Adipose tissue (tissue), 3 donors: Measurements from ENCODE around the gene SREBF1. TPM values are rescaled to one million over a fixed set of nuclear protein-coding genes. Genes with fewer than 3 reads are reported as not detected.
A peak's percentile ranks its signal among the peaks of the same experiment; 100 is the strongest.

Experiments used
- H3K27ac ChIP-seq: one replicate; pipeline ENCODE4 v1.5.1; 2013; ENCODE audit warnings: low read depth, low read length
- WGBS, 3 donors: extraction: QIAGEN DNeasy Blood & Tissue Kit; methylation state at CpG; one replicate each; pipeline ENCODE4 v1.1.7; 2013; 5-methylcytosine and 5-hydroxymethylcytosine counted together
- polyA plus RNA-seq, 3 donors: library from polyadenylated mRNA; stranded (reverse); fragments of 200-250 nt; gene quantifications; one replicate each; pipeline ENCODE4 v1.2.3, GENCODE V29; 2013
- donor health status: healthy with polysubstance abuse.
- donor health status: Bipolar disorder and iron deficiency.
- donor health status: healthy.

Gene SREBF1
- polyA plus RNA-seq, 3 donors: 81.5 to 282 (median 109) TPM

GRCh38 chr17:17865035-17865434, 28.2 kb upstream of the SREBF1 start:
- no peak overlapping the region for H3K27ac ChIP-seq
- WGBS, 3 donors: 61 to 92% (median 85%) methylated on average over 1 of the region's 1 CpG

- WGBS, 3 donors: 67 to 90% (median 82%) methylated on average over 5 of the region's 5 CpGs
- H3K27ac ChIP-seq: no peak overlapping the region
Observed at GRCh38 chr17:17860766-17861107, 24.0 kb upstream of the SREBF1 start.

DNA sequence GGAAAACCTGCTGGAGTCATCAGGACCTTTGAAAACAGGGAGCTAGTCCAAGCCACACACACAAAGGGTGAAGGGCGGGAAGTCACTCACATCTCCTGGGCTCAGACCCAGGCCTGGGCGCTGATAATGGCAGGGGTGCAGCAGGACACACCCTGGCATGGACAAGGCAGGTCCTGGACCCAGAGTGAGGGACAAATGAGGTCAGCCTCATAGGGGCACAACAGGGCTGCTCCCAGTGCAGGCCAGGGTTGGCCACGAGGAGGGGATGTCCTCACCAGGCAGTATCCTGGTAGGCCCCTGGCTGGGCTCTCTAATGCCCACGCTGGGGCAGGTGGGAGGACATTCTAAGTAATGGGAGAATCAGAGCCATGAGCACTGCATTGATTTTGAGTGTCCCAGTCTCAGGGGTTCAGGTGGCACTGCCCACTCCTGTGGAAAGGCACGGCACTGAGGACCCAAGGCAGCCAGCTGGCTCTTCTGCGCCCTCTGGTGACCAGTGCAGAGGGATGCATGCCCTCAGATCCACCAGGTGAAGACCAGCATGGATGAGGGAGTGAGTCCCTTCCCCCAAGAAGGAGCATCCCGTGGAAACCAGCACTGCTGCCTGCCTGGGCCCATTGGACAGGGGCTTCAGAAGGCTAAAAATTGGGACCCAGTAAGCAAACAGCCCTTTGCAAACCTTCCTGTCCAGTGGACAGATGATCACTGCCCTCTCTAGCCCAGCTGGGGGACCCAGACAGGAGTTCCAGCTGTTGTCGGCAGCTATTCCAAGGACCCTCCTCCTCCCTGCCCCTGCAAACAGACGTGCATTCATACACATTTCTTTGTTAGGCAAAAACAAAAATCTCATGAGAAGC, 23.4 kb upstream of the SREBF1 start:
- H3K27ac ChIP-seq: no peak overlapping the region
- 40 to 42% (median 41%) methylated on average over 8 to 9 of the region's 9 CpGs for WGBS, 3 donors

- 86 to 96% (median 94%) methylated on average over 4 of the region's 4 CpGs for WGBS, 3 donors
- H3K27ac ChIP-seq: no peak overlapping the region
Observed at GRCh38 chr17:17857496-17857895, 20.7 kb upstream of the SREBF1 start.

DNA sequence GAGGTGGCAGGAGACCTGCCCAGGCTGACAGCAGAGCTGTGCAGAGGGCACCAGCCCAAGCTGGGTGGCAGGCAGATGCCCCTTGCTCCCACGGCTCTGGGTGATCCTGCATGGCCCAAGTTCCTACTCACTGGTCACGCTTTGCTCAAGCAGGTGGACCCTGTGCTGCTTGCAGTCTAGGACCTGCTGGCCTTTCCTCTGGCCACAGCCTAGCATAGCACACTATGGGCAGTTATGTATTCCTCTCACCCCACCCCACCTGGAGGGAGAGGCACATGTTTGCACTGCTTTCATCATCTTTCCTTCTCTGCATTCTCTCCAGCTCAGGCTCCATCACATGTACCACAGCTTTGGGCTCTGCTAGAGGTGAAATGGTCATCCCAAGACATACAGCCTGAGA, 19.6 kb upstream of the SREBF1 start:
- WGBS, 3 donors: 89 to 94% (median 92%) methylated on average over 2 of the region's 2 CpGs
- no peak overlapping the region for H3K27ac ChIP-seq

GRCh38 chr17:17855976-17856375, 19.2 kb upstream of the SREBF1 start:
- 26 to 66% (median 62%) methylated on average over 3 of the region's 3 CpGs for WGBS, 3 donors
- no peak overlapping the region for H3K27ac ChIP-seq

- 88 to 96% (median 92%) methylated on average over 8 of the region's 8 CpGs for WGBS, 3 donors
Observed at GRCh38 chr17:17853811-17854447, 17.1 kb upstream of the SREBF1 start.

GRCh38 chr17:17852930-17853329, 16.1 kb upstream of the SREBF1 start:
- H3K27ac ChIP-seq: no peak overlapping the region
- WGBS, 3 donors: 84 to 93% (median 89%) methylated on average over 3 of the region's 3 CpGs

More at GRCh38 chr17:17853811-17854447, 17.1 kb upstream of the SREBF1 start:
- no peak overlapping the region for H3K27ac ChIP-seq

DNA sequence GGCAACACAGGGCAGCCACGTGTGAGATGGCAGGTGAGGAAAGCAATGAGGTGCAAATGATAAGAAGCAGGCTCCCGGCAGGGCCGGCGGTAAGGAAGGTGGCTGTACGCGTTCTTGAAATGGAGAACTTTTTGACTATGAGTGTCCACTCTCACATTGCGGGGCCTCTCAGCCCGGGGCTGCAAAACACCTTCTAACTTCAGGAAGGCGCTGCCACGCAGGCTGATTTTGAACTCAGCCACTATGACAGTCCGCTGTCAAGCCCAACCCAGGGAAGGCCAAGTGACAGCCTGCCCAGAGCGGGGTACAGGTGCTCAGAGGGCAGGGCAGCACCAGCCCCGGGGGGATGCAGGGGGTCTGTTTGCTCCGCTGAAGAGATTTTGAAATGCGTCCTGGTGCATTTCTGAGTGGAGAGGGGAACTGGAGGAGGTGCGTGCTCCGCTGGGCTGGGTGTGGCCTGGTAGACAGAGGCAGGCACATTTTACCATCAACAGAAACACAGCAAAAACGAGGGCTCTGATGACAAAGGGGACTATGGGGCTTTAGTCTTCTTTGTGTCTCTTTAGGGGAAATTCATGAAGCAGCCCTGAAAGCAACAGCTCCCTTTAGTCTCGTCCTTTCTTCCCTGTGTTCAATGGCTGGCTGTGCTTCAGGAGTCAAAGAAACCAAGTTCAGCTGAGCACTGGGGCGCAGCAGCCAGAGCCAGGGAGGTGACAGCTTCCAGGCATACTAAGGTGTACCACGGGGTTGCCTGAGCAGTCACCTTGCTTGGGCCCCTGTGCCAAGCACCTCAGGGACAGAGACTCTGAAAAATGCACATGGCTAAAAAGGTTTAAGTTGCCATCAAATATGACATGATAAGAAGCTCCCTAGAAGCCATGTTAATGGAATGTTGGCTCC, 14.6 kb upstream of the SREBF1 start:
- 84 to 87% (median 85%) methylated on average over 21 of the region's 21 CpGs for WGBS, 3 donors

GRCh38 chr17:17849845-17850373, 13.1 kb upstream of the SREBF1 start:
- 38 to 78% (median 44%) methylated on average over 2 of the region's 2 CpGs for WGBS, 3 donors
- H3K27ac ChIP-seq: peak overlapping the region; percentile 9

More for the DNA sequence above, 14.6 kb upstream of the SREBF1 start:
- no peak overlapping the region for H3K27ac ChIP-seq

DNA sequence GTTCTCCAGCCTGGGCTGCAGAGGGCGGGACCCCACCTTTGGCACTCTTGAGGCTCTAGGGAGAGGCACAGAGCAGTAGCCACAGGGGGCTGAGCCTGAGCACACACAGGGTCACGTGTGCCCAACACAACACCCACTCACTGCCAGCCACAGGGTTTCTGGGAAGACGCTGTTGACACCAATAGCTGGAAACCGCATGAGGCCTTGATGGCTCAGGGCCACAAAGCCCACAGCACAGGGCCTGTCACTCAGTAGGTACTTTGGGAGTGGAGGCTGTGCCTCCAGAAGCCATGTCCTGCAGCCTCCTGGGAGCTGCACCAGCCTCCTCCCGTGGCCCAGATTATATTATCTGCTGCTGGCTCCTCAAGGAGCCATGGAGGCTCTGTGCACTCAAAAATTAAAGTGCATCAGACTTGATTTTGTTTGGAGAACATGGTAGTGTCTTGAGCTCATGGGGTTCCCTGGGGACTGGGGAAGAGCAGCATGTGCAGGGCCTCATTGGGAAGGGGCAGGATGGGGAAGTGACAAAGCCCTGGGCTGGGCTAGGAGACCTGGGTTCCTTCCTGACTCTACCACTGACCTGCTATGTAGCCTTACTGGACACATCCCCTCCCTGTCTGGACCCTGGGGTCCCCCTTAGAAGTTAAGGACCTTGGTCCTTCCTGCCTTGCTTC, 12.5 kb upstream of the SREBF1 start:
- WGBS, 3 donors: 25 to 63% (median 51%) methylated on average over 5 of the region's 5 CpGs
- H3K27ac ChIP-seq: peak overlapping the region; percentile 9

DNA sequence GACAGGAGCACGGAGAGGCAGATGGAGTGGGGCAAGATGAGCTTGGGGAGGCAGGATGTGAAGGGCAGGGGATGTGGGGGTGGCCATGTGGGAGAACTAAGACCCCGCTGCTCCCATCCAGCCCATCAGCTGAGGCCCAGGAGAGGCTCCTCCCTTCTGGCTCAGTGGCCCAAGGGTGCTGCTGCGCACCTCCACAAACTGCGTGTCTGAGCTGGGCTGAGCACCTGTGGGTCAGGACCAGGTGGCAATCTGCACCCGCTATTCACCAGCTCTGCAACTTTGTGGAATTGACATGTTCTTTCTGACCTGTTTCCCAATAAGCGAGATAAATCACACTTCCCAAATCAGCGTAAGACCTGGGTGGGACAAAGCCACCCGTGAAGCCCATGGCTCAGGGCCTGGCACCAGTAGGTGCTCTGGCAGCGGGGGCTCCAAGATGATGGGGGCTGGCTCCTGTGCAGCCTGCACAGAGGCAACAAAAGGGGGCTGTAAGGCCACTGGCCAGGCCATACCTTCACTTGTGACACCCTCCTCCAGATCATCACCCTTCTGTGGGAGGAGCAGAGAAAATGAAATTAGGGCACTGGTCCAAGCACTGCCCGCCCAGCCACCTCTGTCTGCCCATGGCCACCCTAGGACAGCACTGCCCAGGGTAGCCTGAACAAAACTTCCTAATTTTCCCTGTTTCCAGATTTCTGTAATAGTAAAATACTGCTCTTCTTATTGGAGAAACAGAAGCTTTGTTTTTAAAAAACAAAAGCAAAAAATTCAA, 11.7 kb upstream of the SREBF1 start:
- H3K27ac ChIP-seq: no peak overlapping the region
- WGBS, 3 donors: 83 to 95% (median 86%) methylated on average over 10 of the region's 10 CpGs

GRCh38 chr17:17847726-17848125, 10.9 kb upstream of the SREBF1 start:
- no peak overlapping the region for H3K27ac ChIP-seq
- 88 to 93% (median 90%) methylated on average over 5 of the region's 5 CpGs for WGBS, 3 donors

DNA sequence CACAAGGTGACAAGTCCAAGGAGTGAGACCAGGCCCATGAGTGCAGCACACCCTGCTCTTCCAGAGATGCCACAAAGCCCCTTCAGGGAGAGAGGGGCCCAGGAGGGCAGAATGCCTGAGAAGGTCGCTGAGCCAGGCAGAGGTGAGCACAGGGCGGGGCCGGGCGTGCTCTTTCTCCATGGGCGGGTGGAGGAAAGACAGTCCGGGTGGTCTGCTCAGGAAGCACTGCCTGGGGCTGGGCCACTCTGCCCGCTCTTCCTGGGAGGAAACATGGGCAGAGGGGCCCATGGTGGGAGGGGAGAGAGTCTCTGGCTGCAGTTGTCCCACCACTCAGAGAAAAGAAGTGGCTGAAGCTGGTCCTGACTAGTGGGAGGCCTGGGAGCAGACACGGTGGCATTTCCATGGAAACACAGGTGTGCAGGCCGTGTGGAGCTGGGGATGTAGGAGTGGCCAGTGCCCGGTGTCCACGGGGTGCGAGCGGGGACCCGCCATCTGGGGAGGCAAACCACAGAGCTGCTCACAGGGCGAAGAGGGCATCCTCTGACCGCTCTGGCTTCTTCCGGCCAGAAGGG, 10.4 kb upstream of the SREBF1 start:
- H3K27ac ChIP-seq: no peak overlapping the region

DNA sequence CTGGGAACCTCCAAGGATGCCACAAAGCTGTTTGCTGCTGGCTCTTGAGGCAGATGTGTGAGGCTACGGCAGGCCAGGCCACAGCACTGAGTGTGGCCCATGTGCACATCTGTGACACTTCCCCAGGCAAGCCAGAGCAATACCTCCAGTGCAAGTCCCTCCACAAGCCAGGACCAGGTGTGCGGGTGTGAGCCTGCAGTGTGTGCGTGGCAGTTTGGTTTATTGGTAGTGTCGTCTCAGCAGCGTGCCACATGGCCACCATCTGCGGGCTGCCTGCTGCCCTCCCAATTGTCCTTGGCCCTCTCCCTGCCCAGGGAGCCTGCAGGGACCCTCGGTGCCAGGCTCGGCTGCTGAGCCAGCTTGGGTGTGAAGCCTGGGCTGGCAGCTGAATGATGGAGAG, 9.9 kb upstream of the SREBF1 start:
- H3K27ac ChIP-seq: no peak overlapping the region
- WGBS, 3 donors: 91 to 94% (median 94%) methylated on average over 8 of the region's 8 CpGs

More for the DNA sequence above, 10.4 kb upstream of the SREBF1 start:
- WGBS, 3 donors: 73 to 77% (median 76%) methylated on average over 17 of the region's 17 CpGs

DNA sequence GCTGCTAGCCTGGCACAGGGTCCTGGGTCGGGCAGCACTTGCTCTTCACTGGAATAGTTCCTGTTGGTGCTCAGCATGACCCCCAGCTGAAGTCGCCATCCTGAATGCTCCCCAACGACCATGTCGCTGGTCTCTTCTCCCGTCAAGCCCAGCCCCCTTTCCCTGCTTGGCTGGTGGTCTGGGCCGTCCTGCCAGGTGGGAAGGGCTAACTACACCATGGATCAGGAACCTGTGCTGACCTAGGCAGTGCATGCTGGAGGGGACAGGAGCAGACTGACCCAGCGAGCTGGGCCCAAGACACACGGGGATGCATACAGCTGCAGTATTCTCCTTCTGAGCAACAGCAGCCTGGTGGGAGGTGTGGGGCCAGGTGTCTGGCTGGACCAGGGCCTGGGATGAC, 9.2 kb upstream of the SREBF1 start:
- WGBS, 3 donors: 87 to 93% (median 91%) methylated on average over 8 of the region's 8 CpGs
- no peak overlapping the region for H3K27ac ChIP-seq
